PC-9 (cell line): ENCODE measurements around the gene SARS2. TPM values are rescaled to one million over a fixed set of nuclear protein-coding genes. Genes with fewer than 3 reads are reported as not detected.

Experiments
- BruUV-seq: library from RNA; stranded (reverse); fragments of 400-500 nt; replicated peaks from 2 replicates; lab custom pipeline; 2021; lab: Mats Ljungman, UMichigan
- CTCF ChIA-PET: fragments of 300-600 bp; sonication (Branson Sonifier 250); formaldehyde crosslinking; loops from one replicate; lab custom pipeline; 2022; ENCODE audit warnings: antibody characterized with exemption; lab: Charles Lee
- POLR2A ChIA-PET: fragments of 300-600 bp; sonication (Branson Sonifier 250); formaldehyde crosslinking; loops from one replicate; lab custom pipeline; 2022; ENCODE audit warnings: antibody characterized with exemption; ENCODE audit not compliant: unreplicated experiment; lab: Charles Lee
- DNase-seq, 2 experiments: peaks; one replicate each; pipeline versions ENCODE4 v3.0.0 to v3.0.0-alpha.2; 2015 to 2022; ENCODE audit warnings: mixed read lengths in 1 of 2
- H2AFZ ChIP-seq: fragments of 200-600 bp; sonication (generic); 2 replicates; pipeline ENCODE4 v1.8.1; 2017; ENCODE audit warnings: antibody characterized with exemption
- H3F3A ChIP-seq: fragments of 200-600 bp; sonication (generic); 2 replicates; pipeline ENCODE4 v1.8.1; 2017; ENCODE audit warnings: antibody characterized with exemption, mild to moderate bottlenecking, low read depth; ENCODE audit not compliant: insufficient read depth
- H3K27ac ChIP-seq: fragments of 200-600 bp; sonication (generic); 2 replicates; pipeline ENCODE4 v1.6.1; 2016; ENCODE audit warnings: mixed run types
- H3K27me3 ChIP-seq: fragments of 200-600 bp; sonication (generic); 2 replicates; pipeline ENCODE4 v1.6.1; 2016; ENCODE audit warnings: low read depth, mixed run types; ENCODE audit not compliant: insufficient read depth
- H3K36me3 ChIP-seq: fragments of 200-600 bp; sonication (generic); 2 replicates; pipeline ENCODE4 v1.6.1; 2016; ENCODE audit warnings: low read depth, mixed run types
- H3K4me1 ChIP-seq: fragments of 200-600 bp; sonication (generic); replicated peaks from 2 replicates; pipeline ENCODE4 v1.6.1; 2016; ENCODE audit warnings: mixed run types; ENCODE audit not compliant: insufficient read depth
- H3K4me2 ChIP-seq: fragments of 200-600 bp; sonication (generic); 2 replicates; pipeline ENCODE4 v1.6.1; 2017; ENCODE audit warnings: mixed run types
- H3K4me3 ChIP-seq: fragments of 200-600 bp; sonication (generic); 2 replicates; pipeline ENCODE4 v1.6.1; 2016; ENCODE audit warnings: mixed run types
- H3K79me2 ChIP-seq: fragments of 200-600 bp; sonication (generic); 2 replicates; pipeline ENCODE4 v1.6.1; 2017; ENCODE audit warnings: low read depth, mixed run types
- H3K9me2 ChIP-seq: fragments of 200-600 bp; sonication (generic); 2 replicates; pipeline ENCODE4 v1.8.1; 2017; ENCODE audit warnings: mild to moderate bottlenecking; ENCODE audit not compliant: insufficient read depth
- H3K9me3 ChIP-seq: fragments of 200-600 bp; sonication (generic); 2 replicates; pipeline ENCODE4 v1.8.1; 2016; ENCODE audit warnings: low read depth; ENCODE audit not compliant: insufficient read depth
- H4K20me1 ChIP-seq: fragments of 200-600 bp; sonication (generic); 2 replicates; pipeline ENCODE4 v1.8.1; 2017; ENCODE audit not compliant: insufficient read depth
- EZH2 ChIP-seq: fragments of 200-600 bp; sonication (generic); IDR thresholded peaks from 2 replicates; pipeline ENCODE4 v1.8.0; 2017; ENCODE audit warnings: antibody characterized with exemption, low read depth
- intact Hi-C: fragments of 100-400 bp; cut with micrococcal nuclease; formaldehyde crosslinking; loops from one replicate; pipeline ENCODE4 v1.10.0; 2022; ENCODE audit not compliant: unreplicated experiment
- total RNA-seq: library from RNA; stranded (reverse); gene quantifications from 2 replicates; pipeline ENCODE4 v1.2.3, GENCODE V29; 2021
- TF ChIP-seq, protein P1 (sequence below): fragments of 200-600 bp; sonication (generic); conservative IDR thresholded peaks from 2 replicates; pipeline ENCODE4 v1.6.1; 2017; ENCODE audit warnings: mixed run types, antibody characterized with exemption, mild to moderate bottlenecking, moderate library complexity

SARS2 gene
- total RNA-seq, 1 experiment from 2014 or later: 33.7 TPM

DNA sequence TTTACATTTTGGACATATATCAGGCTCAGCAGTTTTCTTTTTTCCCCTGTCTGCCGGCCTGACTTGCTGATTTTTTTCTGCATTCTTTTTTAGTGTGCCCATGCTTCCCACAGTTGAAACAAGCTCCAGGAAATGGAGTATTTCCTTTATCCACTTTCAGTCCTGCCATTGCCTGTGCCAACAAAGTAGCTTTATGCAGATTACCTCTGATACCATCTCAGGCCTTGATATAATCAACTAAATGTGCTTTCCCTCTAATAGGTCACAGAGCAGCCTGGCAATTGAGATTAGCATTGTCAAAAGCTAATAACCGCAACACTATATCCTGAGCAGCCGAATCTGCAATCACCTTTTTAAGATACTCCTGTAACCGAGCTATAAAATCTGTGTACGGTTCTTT, 9.4 kb upstream of the SARS2 start:
- Histone ChIP-seq H3K36me3 (no peaks in the 10 kb centered on the region), H2AFZ (no peak overlapping the region), H3K4me2 (no peak overlapping the region), H3F3A (peaks cover 9% of the 10 kb centered on the region; the same call in 1 of the 2 replicates), H3K27ac (no peak overlapping the region), H3K27me3 (no peaks in the 10 kb centered on the region), H3K4me1 (no peaks in the 10 kb centered on the region), H3K9me2 (no peaks in the 10 kb centered on the region), H3K4me3 (no peak overlapping the region), H4K20me1 (no peaks in the 10 kb centered on the region), H3K79me2 (no peaks in the 10 kb centered on the region), H3K9me3 (peaks cover 2% of the 10 kb centered on the region; the same call in 1 of the 2 replicates)
- no TSS peak for BruUV-seq
- no peak for DNase-seq
- no peak for TF ChIP-seq EZH2
- TF ChIP-seq, protein P1, sequence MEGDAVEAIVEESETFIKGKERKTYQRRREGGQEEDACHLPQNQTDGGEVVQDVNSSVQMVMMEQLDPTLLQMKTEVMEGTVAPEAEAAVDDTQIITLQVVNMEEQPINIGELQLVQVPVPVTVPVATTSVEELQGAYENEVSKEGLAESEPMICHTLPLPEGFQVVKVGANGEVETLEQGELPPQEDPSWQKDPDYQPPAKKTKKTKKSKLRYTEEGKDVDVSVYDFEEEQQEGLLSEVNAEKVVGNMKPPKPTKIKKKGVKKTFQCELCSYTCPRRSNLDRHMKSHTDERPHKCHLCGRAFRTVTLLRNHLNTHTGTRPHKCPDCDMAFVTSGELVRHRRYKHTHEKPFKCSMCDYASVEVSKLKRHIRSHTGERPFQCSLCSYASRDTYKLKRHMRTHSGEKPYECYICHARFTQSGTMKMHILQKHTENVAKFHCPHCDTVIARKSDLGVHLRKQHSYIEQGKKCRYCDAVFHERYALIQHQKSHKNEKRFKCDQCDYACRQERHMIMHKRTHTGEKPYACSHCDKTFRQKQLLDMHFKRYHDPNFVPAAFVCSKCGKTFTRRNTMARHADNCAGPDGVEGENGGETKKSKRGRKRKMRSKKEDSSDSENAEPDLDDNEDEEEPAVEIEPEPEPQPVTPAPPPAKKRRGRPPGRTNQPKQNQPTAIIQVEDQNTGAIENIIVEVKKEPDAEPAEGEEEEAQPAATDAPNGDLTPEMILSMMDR: no peak
- CTCF ChIA-PET: no interaction called here
- POLR2A ChIA-PET: interaction anchor here (0.6 kb wide), 2 partner anchors 39 to 134 kb away, joined by 3 to 4 read pairs; no protein-coding TSS in a partner anchor
- intact Hi-C loops: no loop called here

DNA sequence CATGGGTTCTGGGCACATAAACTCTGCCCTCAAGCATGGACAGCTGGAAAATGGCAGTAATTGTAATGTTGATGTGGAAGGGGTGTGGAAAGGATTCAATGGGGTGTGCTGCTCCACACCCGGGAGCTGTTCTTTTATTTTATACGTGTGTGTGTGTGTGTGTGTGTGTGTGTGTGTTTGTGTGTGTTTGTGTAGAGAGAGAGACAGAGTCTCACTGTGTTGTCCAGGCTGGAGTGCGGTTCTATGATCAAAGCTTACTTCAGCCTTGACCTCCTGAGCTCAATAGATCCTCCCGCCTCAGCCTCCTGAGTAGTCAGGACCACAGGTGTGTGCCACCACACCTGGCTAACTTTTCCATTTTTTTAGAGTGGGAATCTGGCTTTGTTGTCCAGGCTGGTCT, 3.0 kb upstream of the SARS2 start:
- H3K79me2 ChIP-seq: peaks cover 43% of the 10 kb centered on the region
- DNase-seq: no peak
- no TSS peak for BruUV-seq
- peaks cover 17% of the 10 kb centered on the region; the same call in 1 of the 2 replicates for H3K4me1 ChIP-seq
- H3K27me3 ChIP-seq: no peaks in the 10 kb centered on the region
- H3K4me2 ChIP-seq: no peak overlapping the region
- no peak overlapping the region for H3K27ac ChIP-seq
- ChIA-PET CTCF (interaction anchor here (0.5 kb wide), 1 partner anchor 323 kb away, joined by 5 read pairs; no protein-coding TSS in a partner anchor), POLR2A (interaction anchor here (0.6 kb wide), 1 partner anchor 186 kb away, joined by 7 read pairs; no protein-coding TSS in a partner anchor)
- TF ChIP-seq EZH2: no peak
- H3F3A ChIP-seq: peaks cover 19% of the 10 kb centered on the region
- no peaks in the 10 kb centered on the region for H3K9me2 ChIP-seq
- intact Hi-C loops: loop anchor here (5.0 kb wide), 2 partner anchors 201 to 316 kb away; partner anchors contain the start of genes EIF3K and MAP4K1
- H4K20me1 ChIP-seq: no peaks in the 10 kb centered on the region; the same call in 1 of the 2 replicates
- no peak overlapping the region for H3K4me3 ChIP-seq
- H3K9me3 ChIP-seq: peaks cover 7% of the 10 kb centered on the region; the same call in 1 of the 2 replicates
- no peak overlapping the region for H2AFZ ChIP-seq
- H3K36me3 ChIP-seq: no peaks in the 10 kb centered on the region

DNA sequence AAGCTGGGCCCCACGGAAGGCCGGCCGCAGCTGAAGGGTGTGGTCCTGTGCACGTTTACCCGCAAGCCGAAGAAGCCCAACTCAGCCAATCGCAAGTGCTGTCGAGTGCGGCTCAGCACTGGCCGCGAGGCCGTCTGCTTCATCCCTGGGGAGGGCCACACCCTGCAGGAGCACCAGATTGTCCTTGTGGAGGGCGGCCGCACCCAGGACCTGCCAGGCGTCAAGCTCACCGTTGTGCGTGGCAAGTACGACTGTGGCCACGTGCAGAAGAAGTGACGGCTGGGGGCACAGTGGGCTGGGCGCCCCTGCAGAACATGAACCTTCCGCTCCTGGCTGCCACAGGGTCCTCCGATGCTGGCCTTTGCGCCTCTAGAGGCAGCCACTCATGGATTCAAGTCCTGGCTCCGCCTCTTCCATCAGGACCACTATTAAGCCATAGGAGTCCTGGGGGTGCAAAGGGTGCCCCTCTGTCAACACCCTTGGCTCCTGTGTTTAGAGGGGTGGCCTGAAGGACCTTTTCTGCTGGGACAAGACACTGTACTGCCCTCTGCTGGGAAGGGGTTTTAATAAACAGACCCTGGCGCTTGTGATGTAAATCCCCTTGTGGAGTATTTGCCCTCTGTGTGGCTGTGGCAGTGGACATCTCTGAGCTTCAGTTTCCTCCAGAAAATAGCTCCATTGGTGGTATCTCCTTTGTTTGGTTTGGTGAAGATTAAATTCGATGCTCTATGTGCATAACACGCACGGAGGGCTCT, 2.0 kb upstream of the SARS2 start:
- H3K4me2 ChIP-seq: peak overlapping the region; percentile 83; the same call in 1 of the 2 replicates
- H3K4me3 ChIP-seq: 0 out of 2 replicates have a peak overlapping the region, but pooled peaks have one; percentile 86
- ChIA-PET CTCF (interaction anchor here (0.5 to 0.6 kb wide), 3 partner anchors 314 to 342 kb away, joined by 3 to 5 read pairs (median 5); no protein-coding TSS in a partner anchor), POLR2A (interaction anchor here (0.6 kb wide), 1 partner anchor 185 kb away, joined by 7 read pairs; no protein-coding TSS in a partner anchor)
- H3K36me3 ChIP-seq: no peaks in the 10 kb centered on the region
- H3K9me2 ChIP-seq: no peaks in the 10 kb centered on the region
- intact Hi-C loops: loop anchor here (5.0 kb wide), 2 partner anchors 200 to 315 kb away; partner anchors contain the start of genes EIF3K and MAP4K1
- TF ChIP-seq, protein P1: peak; percentile 40; the same call in 1 of the 2 replicates
- no peak for TF ChIP-seq EZH2
- DNase-seq: no peak
- no TSS peak for BruUV-seq
- no peaks in the 10 kb centered on the region; the same call in 1 of the 2 replicates for H4K20me1 ChIP-seq
- peaks cover 51% of the 10 kb centered on the region for H3K79me2 ChIP-seq
- no peak overlapping the region for H2AFZ ChIP-seq
- H3K9me3 ChIP-seq: peaks cover 7% of the 10 kb centered on the region; the same call in 1 of the 2 replicates
- H3F3A ChIP-seq: peaks cover 19% of the 10 kb centered on the region
- no peak overlapping the region for H3K27ac ChIP-seq
- H3K27me3 ChIP-seq: no peaks in the 10 kb centered on the region
- H3K4me1 ChIP-seq: peaks cover 17% of the 10 kb centered on the region; the same call in 1 of the 2 replicates
